HepG2 (cell line): ENCODE results near the gene ABHD12. TPM values are rescaled to one million over a fixed set of nuclear protein-coding genes. Genes with fewer than 3 reads are reported as not detected.
A peak's percentile ranks its signal among the peaks of the same experiment; 100 is the strongest.

Source experiments
- CCAR2 ChIP-seq: fragments of 200-400 bp; formaldehyde crosslinking; optimal IDR thresholded peaks from 2 replicates; pipeline ENCODE3; 2018; ENCODE audit warnings: low read depth, mild to moderate bottlenecking, low read length, moderate library complexity
- DNMT3B ChIP-seq: conservative IDR thresholded peaks from 2 replicates; pipeline ENCODE4 v1.6.1; 2016; ENCODE audit warnings: missing biosample characterization, control low read depth
- GTF2F1 ChIP-seq: fragments of 150-350 bp; IDR thresholded peaks from 2 replicates; pipeline ENCODE4 v1.6.1; 2014; ENCODE audit warnings: low read length
- MATR3 ChIP-seq: sonication (generic); formaldehyde crosslinking; IDR thresholded peaks from 2 replicates; pipeline ENCODE4 v1.4.0; 2020; ENCODE audit warnings: missing genetic modification reagents
- MLLT10 ChIP-seq: sonication (generic); formaldehyde crosslinking; IDR thresholded peaks from 2 replicates; pipeline ENCODE4 v1.4.0; 2020; ENCODE audit warnings: missing genetic modification reagents
- NPAS2 ChIP-seq: sonication (generic); formaldehyde crosslinking; IDR thresholded peaks from 2 replicates; pipeline ENCODE4 v1.8.0; 2022; ENCODE audit warnings: mild to moderate bottlenecking, missing genetic modification reagents, borderline replicate concordance
- PAF1 ChIP-seq: IDR thresholded peaks from 2 replicates; pipeline ENCODE4 v1.6.1; 2016; ENCODE audit warnings: missing genetic modification reagents, missing compliant biosample characterization
- PAX8 ChIP-seq: sonication (generic); formaldehyde crosslinking; IDR thresholded peaks from 2 replicates; pipeline ENCODE4 v1.8.0; 2022; ENCODE audit warnings: mild to moderate bottlenecking, missing genetic modification reagents, borderline replicate concordance
- SAFB2 ChIP-seq: sonication (generic); formaldehyde crosslinking; IDR thresholded peaks from 2 replicates; pipeline ENCODE4 v1.5.1; 2020; ENCODE audit warnings: missing genetic modification reagents, low read depth, mild to moderate bottlenecking, borderline replicate concordance
- SIN3B ChIP-seq: fragments of 150-350 bp; IDR thresholded peaks from 2 replicates; pipeline ENCODE4 v1.6.1; 2014; ENCODE audit warnings: low read length
- SP5 ChIP-seq: IDR thresholded peaks from 2 replicates; pipeline ENCODE4 v1.6.1; 2016; ENCODE audit warnings: low read depth, borderline replicate concordance
- SRSF9 ChIP-seq: fragments of 200-400 bp; formaldehyde crosslinking; IDR thresholded peaks from 2 replicates; pipeline ENCODE4 v1.6.1; 2018; ENCODE audit warnings: borderline replicate concordance, mild to moderate bottlenecking, low read depth, low read length; ENCODE audit not compliant: insufficient read depth, poor library complexity, severe bottlenecking
- SYNCRIP ChIP-seq: fragments of 200-400 bp; formaldehyde crosslinking; IDR thresholded peaks from 2 replicates; pipeline ENCODE4 v1.6.1; 2018; ENCODE audit warnings: mild to moderate bottlenecking, low read depth, low read length; ENCODE audit not compliant: insufficient read depth
- TBP ChIP-seq: sonication (generic); formaldehyde crosslinking; IDR thresholded peaks from 2 replicates; pipeline ENCODE4 v1.5.0; 2020; ENCODE audit warnings: missing genetic modification reagents
- U2AF2 ChIP-seq: fragments of 200-400 bp; formaldehyde crosslinking; IDR thresholded peaks from 2 replicates; pipeline ENCODE4 v1.6.1; 2017; ENCODE audit warnings: low read depth, mild to moderate bottlenecking, low read length
- ZBTB7B ChIP-seq: sonication (generic); formaldehyde crosslinking; IDR thresholded peaks from 2 replicates; pipeline ENCODE4 v1.4.0; 2020; ENCODE audit warnings: missing genetic modification reagents
- ZNF10 ChIP-seq: sonication (generic); formaldehyde crosslinking; IDR thresholded peaks from 2 replicates; pipeline ENCODE4 v1.4.0; 2020; ENCODE audit warnings: mild to moderate bottlenecking, low read depth, missing genetic modification reagents, borderline replicate concordance
- ZNF124 ChIP-seq: sonication (generic); formaldehyde crosslinking; IDR thresholded peaks from 2 replicates; pipeline ENCODE4 v1.4.0; 2020; ENCODE audit warnings: missing genetic modification reagents
- ZNF136 ChIP-seq: sonication (generic); formaldehyde crosslinking; IDR thresholded peaks from 2 replicates; pipeline ENCODE4 v1.8.1; 2022; ENCODE audit warnings: low read depth, mild to moderate bottlenecking, moderate library complexity, missing genetic modification reagents
- ZNF207 ChIP-seq: fragments of 450-650 bp; IDR thresholded peaks from 2 replicates; pipeline ENCODE4 v1.6.1; 2016; ENCODE audit warnings: antibody characterized with exemption, borderline replicate concordance
- ZNF788 ChIP-seq: sonication (generic); formaldehyde crosslinking; IDR thresholded peaks from 2 replicates; pipeline ENCODE4 v1.5.0; 2020; ENCODE audit warnings: mild to moderate bottlenecking, missing genetic modification reagents, borderline replicate concordance
- polyA plus RNA-seq, 8 experiments: library from polyadenylated mRNA; depleted of rRNA in 3 of 8; stranded (reverse) in 7 of 8; unstranded in 1 of 8; fragments of >200 nt; fragmentation: Illumina TruSeq in 4 of 8; extraction: Trizol in 4 of 8; gene quantifications; 2 replicates each; pipeline versions ENCODE4 v1.2.1 to v1.2.3, GENCODE V29; 2011 to 2016; ENCODE audit warnings: low read depth in 4 of 8, missing spikeins in 1 of 8, mixed read lengths in 1 of 8; ENCODE audit not compliant: insufficient read depth in 1 of 8
- total RNA-seq, 5 experiments: library from RNA; depleted of rRNA; stranded (reverse); fragments of >200 nt; fragmentation: Illumina TruSeq; extraction: Trizol; gene quantifications; 2 replicates each; pipeline ENCODE4 v1.2.3, GENCODE V29; 2016; ENCODE audit warnings: low read depth in 1 of 5
- TF ChIP-seq, protein P1 (sequence below): sonication (generic); formaldehyde crosslinking; IDR thresholded peaks from 2 replicates; pipeline ENCODE4 v1.4.0; 2020; ENCODE audit warnings: missing genetic modification reagents, borderline replicate concordance
- TF ChIP-seq, protein P2 (sequence below): sonication (generic); formaldehyde crosslinking; IDR thresholded peaks from 2 replicates; pipeline ENCODE4 v1.4.0; 2020; ENCODE audit warnings: mild to moderate bottlenecking, missing genetic modification reagents
- TF ChIP-seq, protein P3 (sequence below): sonication (generic); formaldehyde crosslinking; IDR thresholded peaks from 2 replicates; pipeline ENCODE4 v1.4.0; 2020; ENCODE audit warnings: missing genetic modification reagents, mild to moderate bottlenecking, borderline replicate concordance

Gene ABHD12
- total and polyA plus RNA-seq, 2 of the 13 experiments (the other 11 are each of a cell fraction or from before 2014, with no cell fraction given): 23.5 to 72.1 TPM

GRCh38 chr20:25407311-25408169, 16.9 kb upstream of the ABHD12 start, which contains the start of gene GINS1 (continued):
- TF ChIP-seq, protein P1, sequence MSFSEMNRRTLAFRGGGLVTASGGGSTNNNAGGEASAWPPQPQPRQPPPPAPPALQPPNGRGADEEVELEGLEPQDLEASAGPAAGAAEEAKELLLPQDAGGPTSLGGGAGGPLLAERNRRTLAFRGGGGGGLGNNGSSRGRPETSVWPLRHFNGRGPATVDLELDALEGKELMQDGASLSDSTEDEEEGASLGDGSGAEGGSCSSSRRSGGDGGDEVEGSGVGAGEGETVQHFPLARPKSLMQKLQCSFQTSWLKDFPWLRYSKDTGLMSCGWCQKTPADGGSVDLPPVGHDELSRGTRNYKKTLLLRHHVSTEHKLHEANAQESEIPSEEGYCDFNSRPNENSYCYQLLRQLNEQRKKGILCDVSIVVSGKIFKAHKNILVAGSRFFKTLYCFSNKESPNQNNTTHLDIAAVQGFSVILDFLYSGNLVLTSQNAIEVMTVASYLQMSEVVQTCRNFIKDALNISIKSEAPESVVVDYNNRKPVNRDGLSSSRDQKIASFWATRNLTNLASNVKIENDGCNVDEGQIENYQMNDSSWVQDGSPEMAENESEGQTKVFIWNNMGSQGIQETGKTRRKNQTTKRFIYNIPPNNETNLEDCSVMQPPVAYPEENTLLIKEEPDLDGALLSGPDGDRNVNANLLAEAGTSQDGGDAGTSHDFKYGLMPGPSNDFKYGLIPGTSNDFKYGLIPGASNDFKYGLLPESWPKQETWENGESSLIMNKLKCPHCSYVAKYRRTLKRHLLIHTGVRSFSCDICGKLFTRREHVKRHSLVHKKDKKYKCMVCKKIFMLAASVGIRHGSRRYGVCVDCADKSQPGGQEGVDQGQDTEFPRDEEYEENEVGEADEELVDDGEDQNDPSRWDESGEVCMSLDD: peak; percentile 93; the same call in 1 of the 2 replicates
- peak; percentile 93 for TF ChIP-seq ZNF124
- TF ChIP-seq, protein P2, sequence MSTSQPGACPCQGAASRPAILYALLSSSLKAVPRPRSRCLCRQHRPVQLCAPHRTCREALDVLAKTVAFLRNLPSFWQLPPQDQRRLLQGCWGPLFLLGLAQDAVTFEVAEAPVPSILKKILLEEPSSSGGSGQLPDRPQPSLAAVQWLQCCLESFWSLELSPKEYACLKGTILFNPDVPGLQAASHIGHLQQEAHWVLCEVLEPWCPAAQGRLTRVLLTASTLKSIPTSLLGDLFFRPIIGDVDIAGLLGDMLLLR (CRISPR knock-in tag): peak; percentile 99
- peak; percentile 98 for TF ChIP-seq ZNF788 (CRISPR knock-in tag)
- TF ChIP-seq ZNF207: no peak
- TF ChIP-seq SAFB2 (CRISPR knock-in tag): peak; percentile 99
- TF ChIP-seq SYNCRIP: no peak
- TF ChIP-seq MATR3 (CRISPR knock-in tag): no peak
- TF ChIP-seq ZNF136 (CRISPR knock-in tag): peak; percentile 76; the same call in 1 of the 2 replicates
- peak; percentile 89 for TF ChIP-seq DNMT3B (CRISPR knock-in tag)
- peak; percentile 98 for TF ChIP-seq SP5
- peak; percentile 95 for TF ChIP-seq SIN3B
- TF ChIP-seq MLLT10 (CRISPR knock-in tag): peak; percentile 92
- TF ChIP-seq GTF2F1: no peak
- TF ChIP-seq U2AF2: no peak
- no peak for TF ChIP-seq TBP (CRISPR knock-in tag)
- no peak for TF ChIP-seq PAF1
- TF ChIP-seq CCAR2: no peak
- TF ChIP-seq SRSF9: no peak
- TF ChIP-seq NPAS2 (CRISPR knock-in tag): no peak
- TF ChIP-seq, protein P3, sequence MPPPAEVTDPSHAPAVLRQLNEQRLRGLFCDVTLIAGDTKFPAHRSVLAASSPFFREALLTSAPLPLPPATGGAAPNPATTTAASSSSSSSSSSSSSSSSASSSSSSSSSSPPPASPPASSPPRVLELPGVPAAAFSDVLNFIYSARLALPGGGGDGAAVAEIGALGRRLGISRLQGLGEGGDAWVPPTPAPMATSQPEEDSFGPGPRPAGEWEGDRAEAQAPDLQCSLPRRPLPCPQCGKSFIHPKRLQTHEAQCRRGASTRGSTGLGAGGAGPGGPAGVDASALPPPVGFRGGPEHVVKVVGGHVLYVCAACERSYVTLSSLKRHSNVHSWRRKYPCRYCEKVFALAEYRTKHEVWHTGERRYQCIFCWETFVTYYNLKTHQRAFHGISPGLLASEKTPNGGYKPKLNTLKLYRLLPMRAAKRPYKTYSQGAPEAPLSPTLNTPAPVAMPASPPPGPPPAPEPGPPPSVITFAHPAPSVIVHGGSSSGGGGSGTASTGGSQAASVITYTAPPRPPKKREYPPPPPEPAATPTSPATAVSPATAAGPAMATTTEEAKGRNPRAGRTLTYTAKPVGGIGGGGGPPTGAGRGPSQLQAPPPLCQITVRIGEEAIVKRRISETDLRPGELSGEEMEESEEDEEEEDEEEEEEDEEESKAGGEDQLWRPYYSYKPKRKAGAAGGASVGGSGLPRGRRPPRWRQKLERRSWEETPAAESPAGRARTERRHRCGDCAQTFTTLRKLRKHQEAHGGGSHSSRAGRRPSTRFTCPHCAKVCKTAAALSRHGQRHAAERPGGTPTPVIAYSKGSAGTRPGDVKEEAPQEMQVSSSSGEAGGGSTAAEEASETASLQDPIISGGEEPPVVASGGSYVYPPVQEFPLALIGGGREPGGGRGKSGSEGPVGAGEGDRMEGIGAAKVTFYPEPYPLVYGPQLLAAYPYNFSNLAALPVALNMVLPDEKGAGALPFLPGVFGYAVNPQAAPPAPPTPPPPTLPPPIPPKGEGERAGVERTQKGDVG (CRISPR knock-in tag): peak; percentile 100
- TF ChIP-seq PAX8: peak; percentile 71; the same call in 1 of the 2 replicates
- TF ChIP-seq ZBTB7B (CRISPR knock-in tag): peak; percentile 99
- TF ChIP-seq ZNF10 (CRISPR knock-in tag): no peak
